Parathyroid adenoma (tissue), 2 donors: Measurements from ENCODE around the gene SOBP.

ENCODE experiments used
- H2AFZ ChIP-seq: fragments of 300-600 bp; sonication (generic); one replicate; pipeline ENCODE4 v1.7.0; 2017; ENCODE audit warnings: antibody characterized with exemption, mild to moderate bottlenecking
- H3K27ac ChIP-seq: fragments of 300-600 bp; sonication (generic); one replicate; pipeline ENCODE4 v1.7.0; 2017
- H3K27me3 ChIP-seq: fragments of 300-600 bp; sonication (generic); one replicate; pipeline ENCODE4 v1.7.0; 2017; ENCODE audit warnings: low read length; ENCODE audit not compliant: control insufficient read depth, insufficient read depth
- H3K36me3 ChIP-seq: fragments of 300-600 bp; sonication (generic); one replicate; pipeline ENCODE4 v1.7.0; 2017; ENCODE audit warnings: low read length; ENCODE audit not compliant: control insufficient read depth, insufficient read depth
- H3K4me1 ChIP-seq: fragments of 300-600 bp; sonication (generic); one replicate; pipeline ENCODE4 v1.7.0; 2017; ENCODE audit warnings: control low read depth
- H3K4me2 ChIP-seq: fragments of 300-600 bp; sonication (generic); one replicate; pipeline ENCODE4 v1.7.0; 2017; ENCODE audit warnings: low read length
- H3K4me3 ChIP-seq: fragments of 300-600 bp; sonication (generic); one replicate; pipeline ENCODE4 v1.7.0; 2017; ENCODE audit warnings: low read depth, low read length
- H3K79me2 ChIP-seq: fragments of 300-600 bp; sonication (generic); one replicate; pipeline ENCODE4 v1.7.0; 2017; ENCODE audit warnings: control low read depth
- H3K9ac ChIP-seq: fragments of 300-600 bp; sonication (generic); one replicate; pipeline ENCODE4 v1.7.0; 2017; ENCODE audit warnings: mild to moderate bottlenecking
- H3K9me3 ChIP-seq: fragments of 300-600 bp; sonication (generic); one replicate; pipeline ENCODE4 v1.7.0; 2017; ENCODE audit warnings: low read length; ENCODE audit not compliant: control insufficient read depth
- CTCF ChIP-seq: fragments of 300-600 bp; sonication (generic); IDR thresholded peaks from one replicate; pipeline ENCODE4 v1.7.0; 2017; ENCODE audit warnings: antibody characterized with exemption, mild to moderate bottlenecking
- donor health status: primary hyperparathyroidism.

Gene SOBP

GRCh38 chr6:107662333-107662732, 172.4 kb downstream of the SOBP start:
- Histone ChIP-seq H2AFZ (no peak overlapping the region), H3K36me3 (no peaks in the 10 kb centered on the region), H3K4me3 (no peak overlapping the region), H3K27me3 (no peaks in the 10 kb centered on the region), H3K9ac (no peak overlapping the region), H3K27ac (no peak overlapping the region), H3K4me2 (no peak overlapping the region), H3K4me1 (peaks cover 43% of the 10 kb centered on the region), H3K9me3 (no peaks in the 10 kb centered on the region), H3K79me2 (no peaks in the 10 kb centered on the region)
- no peak for TF ChIP-seq CTCF

- H3K4me3 ChIP-seq: no peak overlapping the region
- no peaks in the 10 kb centered on the region for H3K27me3 ChIP-seq
- H3K27ac ChIP-seq: no peak overlapping the region
- H3K36me3 ChIP-seq: no peaks in the 10 kb centered on the region
- H2AFZ ChIP-seq: no peak overlapping the region
- no peak for TF ChIP-seq CTCF
- no peak overlapping the region for H3K9ac ChIP-seq
- H3K9me3 ChIP-seq: no peaks in the 10 kb centered on the region
- H3K4me1 ChIP-seq: peaks cover 43% of the 10 kb centered on the region
- H3K4me2 ChIP-seq: no peak overlapping the region
- no peaks in the 10 kb centered on the region for H3K79me2 ChIP-seq
These were observed 173.4 kb downstream of the SOBP start for GRCh38 chr6:107663308-107663707.

- H3K79me2 ChIP-seq: no peaks in the 10 kb centered on the region
- peak overlapping the region; percentile 77 for H2AFZ ChIP-seq
- H3K27ac ChIP-seq: peak overlapping the region; percentile 82
- H3K9ac ChIP-seq: no peak overlapping the region
- no peak overlapping the region for H3K4me3 ChIP-seq
- no peaks in the 10 kb centered on the region for H3K9me3 ChIP-seq
- peak overlapping the region; percentile 46 for H3K4me2 ChIP-seq
- H3K36me3 ChIP-seq: no peaks in the 10 kb centered on the region
- no peak for TF ChIP-seq CTCF
- H3K4me1 ChIP-seq: peaks cover 34% of the 10 kb centered on the region
- H3K27me3 ChIP-seq: no peaks in the 10 kb centered on the region
These were observed 175.5 kb downstream of the SOBP start for GRCh38 chr6:107665382-107665781.

- Histone ChIP-seq H3K4me1 (peaks cover 40% of the 10 kb centered on the region), H3K27me3 (no peaks in the 10 kb centered on the region), H3K79me2 (no peaks in the 10 kb centered on the region), H3K27ac (peak overlapping the region; percentile 82), H3K9me3 (no peaks in the 10 kb centered on the region), H3K9ac (no peak overlapping the region), H3K4me2 (peak overlapping the region; percentile 46), H3K36me3 (no peaks in the 10 kb centered on the region), H2AFZ (peak overlapping the region; percentile 77), H3K4me3 (peak overlapping the region; percentile 8)
- no peak for TF ChIP-seq CTCF
These were observed 176.4 kb downstream of the SOBP start for GRCh38 chr6:107666084-107666980.
